ENCODE data around the gene RGS7. TPM values are rescaled to one million over a fixed set of nuclear protein-coding genes. Genes with fewer than 3 reads are reported as not detected.
"Not testable (repeated sequence)": the region's sequence is repeated elsewhere in the genome, so short reads cannot be mapped to it uniquely, and the experiment has no call there.

Gene RGS7
- polyA plus RNA-seq, 4 donors, result 0.15 to 0.74 TPM; not detected in 2

GRCh38 chr1:240909701-240910457 lies 447.1 kb downstream of the RGS7 start:
- FAIRE-seq, result no peak
- H3K36me3 ChIP-seq (ENCODE audit: control insufficient read depth in 3 of 3, insufficient read depth in 2 of 3, low read depth in 1 of 3, low read length in 3 of 3), result no peaks in the 10 kb centered on the region
- H3K4me3 ChIP-seq (ENCODE audit: low read depth in 1 of 3, low read length in 3 of 3), result no peak overlapping the region
- H3K4me1 ChIP-seq (ENCODE audit: control insufficient read depth in 3 of 3, insufficient read depth in 2 of 3, low read depth in 1 of 3, low read length in 2 of 3), result peaks cover 0 to 3% (median 0%) of the 10 kb centered on the region in 3 donors
- H3K27ac ChIP-seq (ENCODE audit: low read depth in 1 of 3, low read length in 2 of 3), result no peak overlapping the region
- WGBS, 3 donors, result 68 to 85% (median 81%) methylated on average over 12 of the region's 12 CpGs
- no peaks in the 10 kb centered on the region for H3K9me3 ChIP-seq (ENCODE audit: control insufficient read depth in 2 of 2, insufficient read depth in 1 of 2, low read depth in 1 of 2, low read length in 1 of 2)
- no peak for DNase-seq
- H3K27me3 ChIP-seq (ENCODE audit: control insufficient read depth in 3 of 3, insufficient read depth in 3 of 3, low read length in 3 of 3), result no peaks in the 10 kb centered on the region

GRCh38 chr1:240906477-240906876 lies 450.5 kb downstream of the RGS7 start:
- no peak overlapping the region for H3K27ac ChIP-seq (ENCODE audit: low read depth in 1 of 3, low read length in 2 of 3)
- FAIRE-seq (no peak), DNase-seq (peak; percentile 65 to 71)
- no peaks in the 10 kb centered on the region for H3K27me3 ChIP-seq (ENCODE audit: control insufficient read depth in 3 of 3, insufficient read depth in 3 of 3, low read length in 3 of 3)
- H3K36me3 ChIP-seq (ENCODE audit: control insufficient read depth in 3 of 3, insufficient read depth in 2 of 3, low read depth in 1 of 3, low read length in 3 of 3), result no peaks in the 10 kb centered on the region
- peaks cover 0 to 3% (median 0%) of the 10 kb centered on the region in 3 donors for H3K4me1 ChIP-seq (ENCODE audit: control insufficient read depth in 3 of 3, insufficient read depth in 2 of 3, low read depth in 1 of 3, low read length in 2 of 3)
- no peak overlapping the region for H3K4me3 ChIP-seq (ENCODE audit: low read depth in 1 of 3, low read length in 3 of 3)
- no peaks in the 10 kb centered on the region for H3K9me3 ChIP-seq (ENCODE audit: control insufficient read depth in 2 of 2, insufficient read depth in 1 of 2, low read depth in 1 of 2, low read length in 1 of 2)

- Histone ChIP-seq H3K27me3 (ENCODE audit: control insufficient read depth in 3 of 3, insufficient read depth in 3 of 3, low read length in 3 of 3) (no peaks in the 10 kb centered on the region), H3K36me3 (ENCODE audit: control insufficient read depth in 3 of 3, insufficient read depth in 2 of 3, low read depth in 1 of 3, low read length in 3 of 3) (no peaks in the 10 kb centered on the region), H3K9me3 (ENCODE audit: control insufficient read depth in 2 of 2, insufficient read depth in 1 of 2, low read depth in 1 of 2, low read length in 1 of 2) (no peaks in the 10 kb centered on the region), H3K4me3 (ENCODE audit: low read depth in 1 of 3, low read length in 3 of 3) (no peak overlapping the region), H3K4me1 (ENCODE audit: control insufficient read depth in 3 of 3, insufficient read depth in 2 of 3, low read depth in 1 of 3, low read length in 2 of 3) (peaks cover 0 to 3% (median 0%) of the 10 kb centered on the region in 3 donors), H3K27ac (ENCODE audit: low read depth in 1 of 3, low read length in 2 of 3) (no peak overlapping the region)
- no peak for DNase-seq
- FAIRE-seq, result no peak
- WGBS, 3 donors, result 86 to 91% (median 90%) methylated on average over 6 of the region's 6 CpGs
Measured at GRCh38 chr1:240905225-240905765, 451.7 kb downstream of the RGS7 start.

- not testable (repeated sequence) for H3K27ac ChIP-seq (ENCODE audit: low read depth in 1 of 3, low read length in 2 of 3); H3K4me1 ChIP-seq (ENCODE audit: control insufficient read depth in 3 of 3, insufficient read depth in 2 of 3, low read depth in 1 of 3, low read length in 2 of 3); H3K36me3 ChIP-seq (ENCODE audit: control insufficient read depth in 3 of 3, insufficient read depth in 2 of 3, low read depth in 1 of 3, low read length in 3 of 3); FAIRE-seq; H3K9me3 ChIP-seq (ENCODE audit: control insufficient read depth in 2 of 2, insufficient read depth in 1 of 2, low read depth in 1 of 2, low read length in 1 of 2); DNase-seq; H3K27me3 ChIP-seq (ENCODE audit: control insufficient read depth in 3 of 3, insufficient read depth in 3 of 3, low read length in 3 of 3); H3K4me3 ChIP-seq (ENCODE audit: low read depth in 1 of 3, low read length in 3 of 3)
- WGBS, 3 donors, result 74 to 93% (median 92%) methylated on average over 3 to 4 of the region's 4 CpGs
Measured at GRCh38 chr1:240895424-240895823, 461.6 kb downstream of the RGS7 start.

- Histone ChIP-seq H3K4me1 (ENCODE audit: control insufficient read depth in 3 of 3, insufficient read depth in 2 of 3, low read depth in 1 of 3, low read length in 2 of 3) (no peaks in the 10 kb centered on the region), H3K27ac (ENCODE audit: low read depth in 1 of 3, low read length in 2 of 3) (no peak overlapping the region), H3K9me3 (ENCODE audit: control insufficient read depth in 2 of 2, insufficient read depth in 1 of 2, low read depth in 1 of 2, low read length in 1 of 2) (no peaks in the 10 kb centered on the region), H3K27me3 (ENCODE audit: control insufficient read depth in 3 of 3, insufficient read depth in 3 of 3, low read length in 3 of 3) (no peaks in the 10 kb centered on the region), H3K36me3 (ENCODE audit: control insufficient read depth in 3 of 3, insufficient read depth in 2 of 3, low read depth in 1 of 3, low read length in 3 of 3) (no peaks in the 10 kb centered on the region), H3K4me3 (ENCODE audit: low read depth in 1 of 3, low read length in 3 of 3) (no peak overlapping the region)
- peak in 1 of 2 donors; percentile 85 for DNase-seq
- 33 to 77% (median 57%) methylated on average over 11 of the region's 11 CpGs for WGBS, 3 donors
- no peak for FAIRE-seq
Measured at GRCh38 chr1:240888787-240889048, 468.3 kb downstream of the RGS7 start.

- 26 to 56% (median 37%) methylated on average over 15 of the region's 15 CpGs for WGBS, 3 donors
- no peak for FAIRE-seq
Measured at GRCh38 chr1:240888039-240888786, 468.8 kb downstream of the RGS7 start.

GRCh38 chr1:240883490-240883889 lies 473.5 kb downstream of the RGS7 start:
- DNase-seq, result no peak
- no peak overlapping the region for H3K4me3 ChIP-seq (ENCODE audit: low read depth in 1 of 3, low read length in 3 of 3)
- no peaks in the 10 kb centered on the region for H3K9me3 ChIP-seq (ENCODE audit: control insufficient read depth in 2 of 2, insufficient read depth in 1 of 2, low read depth in 1 of 2, low read length in 1 of 2)
- no peaks in the 10 kb centered on the region for H3K36me3 ChIP-seq (ENCODE audit: control insufficient read depth in 3 of 3, insufficient read depth in 2 of 3, low read depth in 1 of 3, low read length in 3 of 3)
- H3K27me3 ChIP-seq (ENCODE audit: control insufficient read depth in 3 of 3, insufficient read depth in 3 of 3, low read length in 3 of 3), result no peaks in the 10 kb centered on the region
- no peak for FAIRE-seq
- WGBS, 3 donors, result 87 to 94% (median 92%) methylated on average over 3 of the region's 3 CpGs
- no peaks in the 10 kb centered on the region for H3K4me1 ChIP-seq (ENCODE audit: control insufficient read depth in 3 of 3, insufficient read depth in 2 of 3, low read depth in 1 of 3, low read length in 2 of 3)
- no peak overlapping the region for H3K27ac ChIP-seq (ENCODE audit: low read depth in 1 of 3, low read length in 2 of 3)

More at GRCh38 chr1:240888039-240888786, 468.8 kb downstream of the RGS7 start:
- Histone ChIP-seq H3K4me3 (ENCODE audit: low read depth in 1 of 3, low read length in 3 of 3) (no peak overlapping the region), H3K27ac (ENCODE audit: low read depth in 1 of 3, low read length in 2 of 3) (no peak overlapping the region), H3K27me3 (ENCODE audit: control insufficient read depth in 3 of 3, insufficient read depth in 3 of 3, low read length in 3 of 3) (no peaks in the 10 kb centered on the region), H3K36me3 (ENCODE audit: control insufficient read depth in 3 of 3, insufficient read depth in 2 of 3, low read depth in 1 of 3, low read length in 3 of 3) (no peaks in the 10 kb centered on the region), H3K9me3 (ENCODE audit: control insufficient read depth in 2 of 2, insufficient read depth in 1 of 2, low read depth in 1 of 2, low read length in 1 of 2) (no peaks in the 10 kb centered on the region), H3K4me1 (ENCODE audit: control insufficient read depth in 3 of 3, insufficient read depth in 2 of 3, low read depth in 1 of 3, low read length in 2 of 3) (no peaks in the 10 kb centered on the region)
- DNase-seq, result peak; percentile 68 to 75

GRCh38 chr1:240882656-240883308 lies 474.2 kb downstream of the RGS7 start:
- DNase-seq; FAIRE-seq; H3K4me3 ChIP-seq (ENCODE audit: low read depth in 1 of 3, low read length in 3 of 3); H3K4me1 ChIP-seq (ENCODE audit: control insufficient read depth in 3 of 3, insufficient read depth in 2 of 3, low read depth in 1 of 3, low read length in 2 of 3); H3K36me3 ChIP-seq (ENCODE audit: control insufficient read depth in 3 of 3, insufficient read depth in 2 of 3, low read depth in 1 of 3, low read length in 3 of 3); H3K27me3 ChIP-seq (ENCODE audit: control insufficient read depth in 3 of 3, insufficient read depth in 3 of 3, low read length in 3 of 3); H3K9me3 ChIP-seq (ENCODE audit: control insufficient read depth in 2 of 2, insufficient read depth in 1 of 2, low read depth in 1 of 2, low read length in 1 of 2); H3K27ac ChIP-seq (ENCODE audit: low read depth in 1 of 3, low read length in 2 of 3): not testable (repeated sequence)
- WGBS, 3 donors, result 90 to 94% (median 92%) methylated on average over 6 of the region's 6 CpGs

All from small intestine (tissue), 7 donors.